Measurements from ENCODE around the gene KCNN4.

The KCNN4 gene

DNA sequence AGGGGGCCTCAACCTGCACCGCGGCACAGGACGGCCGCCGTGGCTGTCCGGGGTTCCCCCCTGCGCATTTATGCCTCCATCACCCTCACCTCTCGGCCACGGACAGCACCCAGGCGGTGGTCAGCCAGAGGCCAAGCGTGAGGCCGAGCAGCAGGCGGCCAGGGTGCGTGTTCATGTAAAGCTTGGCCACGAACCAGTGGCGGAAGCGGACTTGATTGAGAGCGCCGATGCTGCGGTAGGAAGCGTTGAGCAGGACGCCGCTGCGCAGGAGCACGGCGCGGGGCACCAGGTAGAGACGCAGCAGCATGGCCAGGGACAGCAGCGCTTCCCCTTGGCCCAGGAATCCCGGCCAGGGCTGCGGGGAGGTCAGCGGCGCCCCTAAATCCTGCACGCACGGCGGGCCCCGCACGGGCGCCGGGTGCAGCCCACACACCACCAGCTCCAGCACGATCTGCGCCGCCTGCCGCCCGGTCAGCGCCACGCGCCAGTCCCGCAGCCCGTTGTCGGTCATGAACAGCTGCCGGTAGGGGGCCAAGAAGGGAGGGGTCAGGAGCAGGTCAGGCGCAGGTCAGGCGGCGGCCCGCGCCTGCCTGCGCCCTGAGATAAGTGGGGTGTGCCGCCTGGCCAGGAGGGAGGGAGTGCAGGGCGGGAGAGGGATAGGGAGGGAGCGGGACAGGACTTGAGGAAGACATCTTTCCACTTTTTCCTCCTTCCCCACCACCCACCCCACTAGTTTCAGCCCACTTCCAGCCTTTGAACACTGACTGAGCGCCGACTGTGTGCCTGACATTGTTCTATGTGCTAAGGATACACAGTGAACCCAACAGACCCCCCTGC is 6.5 kb downstream of the KCNN4 start:
- H3K79me2 ChIP-seq (ENCODE audit: insufficient read depth, low read depth), result no peaks in the 10 kb centered on the region
- peaks cover 12% of the 10 kb centered on the region; the same call in 1 of the 2 replicates for H3K27me3 ChIP-seq (ENCODE audit: insufficient read depth, low read depth)
- H2AFZ ChIP-seq (ENCODE audit: low read depth), result no peak overlapping the region
- H3K36me3 ChIP-seq (ENCODE audit: insufficient read depth), result no peaks in the 10 kb centered on the region
- H3K4me2 ChIP-seq, result no peak overlapping the region
- TF ChIP-seq, protein P1, sequence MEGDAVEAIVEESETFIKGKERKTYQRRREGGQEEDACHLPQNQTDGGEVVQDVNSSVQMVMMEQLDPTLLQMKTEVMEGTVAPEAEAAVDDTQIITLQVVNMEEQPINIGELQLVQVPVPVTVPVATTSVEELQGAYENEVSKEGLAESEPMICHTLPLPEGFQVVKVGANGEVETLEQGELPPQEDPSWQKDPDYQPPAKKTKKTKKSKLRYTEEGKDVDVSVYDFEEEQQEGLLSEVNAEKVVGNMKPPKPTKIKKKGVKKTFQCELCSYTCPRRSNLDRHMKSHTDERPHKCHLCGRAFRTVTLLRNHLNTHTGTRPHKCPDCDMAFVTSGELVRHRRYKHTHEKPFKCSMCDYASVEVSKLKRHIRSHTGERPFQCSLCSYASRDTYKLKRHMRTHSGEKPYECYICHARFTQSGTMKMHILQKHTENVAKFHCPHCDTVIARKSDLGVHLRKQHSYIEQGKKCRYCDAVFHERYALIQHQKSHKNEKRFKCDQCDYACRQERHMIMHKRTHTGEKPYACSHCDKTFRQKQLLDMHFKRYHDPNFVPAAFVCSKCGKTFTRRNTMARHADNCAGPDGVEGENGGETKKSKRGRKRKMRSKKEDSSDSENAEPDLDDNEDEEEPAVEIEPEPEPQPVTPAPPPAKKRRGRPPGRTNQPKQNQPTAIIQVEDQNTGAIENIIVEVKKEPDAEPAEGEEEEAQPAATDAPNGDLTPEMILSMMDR (conservative IDR thresholded peaks at IDR 0.05; ENCODE audit: low read depth, low read length), result no peak
- H4K20me1 ChIP-seq (ENCODE audit: insufficient read depth), result no peaks in the 10 kb centered on the region
- H3K4me3 ChIP-seq (IDR thresholded peaks at IDR 0.05; ENCODE audit: insufficient read depth, low read depth, low read length), result no peak overlapping the region
- no peak overlapping the region for H3K27ac ChIP-seq
- H3K9ac ChIP-seq, result no peak overlapping the region
- H3K4me1 ChIP-seq (ENCODE audit: low read depth, poor library complexity, severe bottlenecking), result no peaks in the 10 kb centered on the region

DNA sequence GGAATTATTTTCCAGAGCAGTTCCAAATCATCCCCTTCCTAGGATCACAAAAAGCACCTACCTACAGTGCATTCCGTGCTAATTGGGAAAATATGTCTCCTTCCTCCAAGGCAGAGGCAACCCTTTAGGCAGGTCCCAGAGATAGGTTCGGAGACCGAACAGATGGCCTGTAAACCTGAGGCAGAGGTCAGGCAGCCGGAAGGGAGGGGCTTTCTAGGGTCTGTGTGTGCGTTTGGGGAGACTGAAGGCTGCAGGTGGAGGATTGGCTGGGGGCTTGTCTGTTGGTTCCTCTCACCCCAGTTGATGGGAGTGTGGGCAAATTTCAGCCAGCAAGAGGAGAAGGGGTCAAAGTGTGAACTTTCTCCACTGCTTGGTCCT is 7.1 kb downstream of the KCNN4 start:
- no peaks in the 10 kb centered on the region for H3K79me2 ChIP-seq (ENCODE audit: insufficient read depth, low read depth)
- peaks cover 12% of the 10 kb centered on the region; the same call in 1 of the 2 replicates for H3K27me3 ChIP-seq (ENCODE audit: insufficient read depth, low read depth)
- no peaks in the 10 kb centered on the region for H3K4me1 ChIP-seq (ENCODE audit: low read depth, poor library complexity, severe bottlenecking)
- no peak overlapping the region for H3K4me3 ChIP-seq (IDR thresholded peaks at IDR 0.05; ENCODE audit: insufficient read depth, low read depth, low read length)
- TF ChIP-seq, protein P1 (conservative IDR thresholded peaks at IDR 0.05; ENCODE audit: low read depth, low read length), result no peak
- no peak overlapping the region for H3K9ac ChIP-seq
- no peak overlapping the region for H3K27ac ChIP-seq
- no peaks in the 10 kb centered on the region for H4K20me1 ChIP-seq (ENCODE audit: insufficient read depth)
- no peak overlapping the region for H3K4me2 ChIP-seq
- H3K36me3 ChIP-seq (ENCODE audit: insufficient read depth), result no peaks in the 10 kb centered on the region
- H2AFZ ChIP-seq (ENCODE audit: low read depth), result no peak overlapping the region

DNA sequence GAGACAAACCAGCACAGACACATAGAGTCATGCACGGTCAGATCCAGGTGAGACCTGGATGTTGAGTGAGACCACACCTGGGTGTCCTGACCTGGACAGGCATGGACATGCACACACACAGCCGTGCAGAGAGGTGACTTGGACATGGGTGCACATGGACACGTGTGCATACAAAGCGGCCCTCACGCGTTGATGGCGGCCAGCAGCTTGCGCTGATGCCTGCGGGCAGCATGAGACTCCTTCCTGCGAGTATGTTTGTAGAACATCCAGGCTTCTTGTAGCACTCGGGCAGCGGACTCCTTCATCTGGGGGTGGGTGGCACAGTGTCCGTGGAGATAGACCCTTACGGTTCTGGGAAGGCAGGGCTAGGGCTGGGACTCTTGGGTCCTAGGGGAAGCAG is 11.5 kb downstream of the KCNN4 start:
- no peak overlapping the region for H2AFZ ChIP-seq (ENCODE audit: low read depth)
- no peaks in the 10 kb centered on the region for H3K4me1 ChIP-seq (ENCODE audit: low read depth, poor library complexity, severe bottlenecking)
- no peaks in the 10 kb centered on the region for H3K36me3 ChIP-seq (ENCODE audit: insufficient read depth)
- no peaks in the 10 kb centered on the region for H4K20me1 ChIP-seq (ENCODE audit: insufficient read depth)
- H3K9ac ChIP-seq, result no peak overlapping the region
- no peak overlapping the region for H3K4me2 ChIP-seq
- no peak overlapping the region for H3K27ac ChIP-seq
- peaks cover 12% of the 10 kb centered on the region; the same call in 1 of the 2 replicates for H3K27me3 ChIP-seq (ENCODE audit: insufficient read depth, low read depth)
- H3K4me3 ChIP-seq (IDR thresholded peaks at IDR 0.05; ENCODE audit: insufficient read depth, low read depth, low read length), result no peak overlapping the region
- H3K79me2 ChIP-seq (ENCODE audit: insufficient read depth, low read depth), result no peaks in the 10 kb centered on the region
- TF ChIP-seq, protein P1 (conservative IDR thresholded peaks at IDR 0.05; ENCODE audit: low read depth, low read length), result no peak

DNA sequence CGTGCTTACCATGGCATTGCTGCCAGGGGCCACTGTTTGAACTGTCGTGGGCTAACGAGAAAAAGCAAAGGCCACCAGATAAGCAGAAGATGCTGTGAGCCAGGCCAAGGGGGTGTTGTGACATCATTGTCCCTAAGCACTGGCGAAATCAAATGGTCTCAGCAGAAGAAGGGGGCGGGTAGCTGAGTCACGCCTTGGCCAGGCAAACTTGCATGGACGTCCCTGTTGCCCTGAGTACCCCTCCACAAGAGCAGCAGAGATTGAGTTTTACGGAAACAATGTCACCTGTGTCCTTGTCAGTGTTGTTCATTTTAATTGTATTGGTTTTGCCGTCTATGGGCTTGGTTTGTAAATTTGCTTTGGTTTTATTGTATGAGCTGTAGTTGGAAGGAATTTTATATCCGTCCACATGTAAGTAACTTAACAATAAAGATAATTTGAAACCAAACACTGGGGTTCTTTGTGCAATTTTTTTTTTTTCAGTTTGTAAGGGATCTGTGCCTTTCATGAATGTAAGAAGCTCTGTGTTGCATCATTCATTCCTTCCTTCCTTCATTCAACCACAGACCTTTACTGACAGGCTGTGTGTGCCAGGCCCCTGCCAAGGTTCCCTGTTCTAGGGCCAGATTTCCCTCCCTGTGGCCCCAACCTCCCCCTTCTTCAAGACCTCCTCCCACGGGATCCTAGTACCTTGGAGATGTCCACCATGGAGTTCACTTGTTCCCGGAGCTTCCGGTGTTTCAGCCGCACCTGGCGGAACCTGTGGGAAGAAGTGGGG is 12.3 kb downstream of the KCNN4 start:
- Histone ChIP-seq H4K20me1 (ENCODE audit: insufficient read depth) (no peaks in the 10 kb centered on the region), H3K4me1 (ENCODE audit: low read depth, poor library complexity, severe bottlenecking) (no peaks in the 10 kb centered on the region), H3K79me2 (ENCODE audit: insufficient read depth, low read depth) (no peaks in the 10 kb centered on the region), H3K27ac (no peak overlapping the region), H3K27me3 (ENCODE audit: insufficient read depth, low read depth) (peaks cover 12% of the 10 kb centered on the region; the same call in 1 of the 2 replicates), H3K9ac (no peak overlapping the region), H3K36me3 (ENCODE audit: insufficient read depth) (no peaks in the 10 kb centered on the region), H2AFZ (ENCODE audit: low read depth) (no peak overlapping the region), H3K4me2 (no peak overlapping the region), H3K4me3 (IDR thresholded peaks at IDR 0.05; ENCODE audit: insufficient read depth, low read depth, low read length) (no peak overlapping the region)
- TF ChIP-seq, protein P1 (conservative IDR thresholded peaks at IDR 0.05; ENCODE audit: low read depth, low read length), result no peak
